NOMO-1 (cell line): ENCODE measurements around the gene CDC37L1.
"Not testable (repeated sequence)": the region's sequence is repeated elsewhere in the genome, so short reads cannot be mapped to it uniquely, and the experiment has no call there.

Experiments used
- DNase-seq, 2 experiments: peaks; one replicate each; lab custom pipeline; 2025; ENCODE audit not compliant: unreplicated experiment in 2 of 2; lab: John Stamatoyannopoulos, UW

Gene CDC37L1

GRCh38 chr9:4746278-4747030, 67.1 kb downstream of the CDC37L1 start:
- DNase-seq: no peak

DNA sequence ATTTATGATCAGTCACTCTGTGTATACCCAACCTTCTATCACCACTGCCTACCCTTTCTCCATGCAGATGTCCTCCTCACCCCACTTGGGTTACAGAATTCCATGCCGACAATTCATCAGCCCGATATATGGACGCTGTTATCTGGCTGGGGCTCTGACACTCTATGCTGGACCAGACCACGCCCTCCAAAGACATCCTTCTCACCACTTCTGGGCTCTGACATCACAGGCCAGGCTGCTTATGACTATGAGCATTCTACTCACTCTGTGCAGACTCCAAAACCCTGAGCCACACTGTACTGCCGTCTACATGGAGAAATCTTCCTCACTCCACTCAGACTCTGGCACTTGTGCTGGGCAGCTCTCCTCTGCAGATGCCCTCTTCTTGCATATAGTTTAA, 69.2 kb downstream of the CDC37L1 start:
- DNase-seq: no peak

DNA sequence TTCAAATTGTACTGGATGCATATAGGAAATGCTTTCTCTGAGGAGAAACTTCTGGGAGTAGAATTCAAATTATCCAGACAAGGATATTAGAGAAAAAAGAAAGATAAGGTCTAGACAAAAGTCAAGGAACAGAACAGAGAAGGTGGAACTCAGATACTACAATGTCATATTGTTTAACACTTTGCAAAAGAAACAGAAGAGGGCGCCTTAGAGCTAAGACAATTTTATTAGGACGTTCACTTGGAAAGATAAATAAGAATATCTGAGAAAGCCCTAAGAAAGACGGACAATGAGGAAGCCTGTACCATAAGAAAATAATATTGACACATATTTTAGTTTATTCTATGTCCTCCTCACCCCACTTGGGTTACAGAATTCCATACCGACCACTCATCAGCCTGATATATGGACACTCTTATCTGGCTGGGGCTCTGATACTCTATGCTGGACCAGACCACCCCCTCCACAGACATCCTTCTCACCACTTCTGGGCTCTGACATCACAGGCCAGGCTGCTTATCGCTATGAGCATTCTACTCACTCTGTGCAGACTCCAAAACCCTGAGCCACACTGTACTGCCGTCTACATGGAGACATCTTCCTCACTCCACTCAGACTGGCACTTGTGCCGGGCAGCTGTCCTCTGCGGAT, 70.8 kb downstream of the CDC37L1 start:
- DNase-seq: peak in 1 of 2 experiments; percentile 15

- DNase-seq: not testable (repeated sequence)
Observed at GRCh38 chr9:4754530-4754929, 75.2 kb downstream of the CDC37L1 start.

- DNase-seq: no peak
Observed at GRCh38 chr9:4755026-4755609, 75.7 kb downstream of the CDC37L1 start.

DNA sequence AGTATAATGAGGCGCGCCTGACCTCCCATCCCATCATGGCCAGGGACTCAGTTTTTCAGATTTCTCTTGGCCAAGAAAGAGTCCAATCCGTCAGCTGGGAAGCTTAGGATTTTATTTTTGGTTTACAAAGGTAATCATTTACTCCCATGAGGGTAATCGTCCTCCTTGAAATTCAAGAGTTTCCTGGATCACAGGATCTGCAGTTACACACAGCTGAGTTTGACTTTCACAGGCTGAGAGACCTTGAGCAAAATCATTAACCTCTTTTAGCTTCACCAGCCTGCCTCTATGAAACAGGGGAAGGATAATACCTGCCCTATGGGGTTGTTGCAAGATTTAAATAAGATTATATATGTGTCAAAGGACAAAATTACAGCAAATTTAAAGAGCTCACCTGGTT, 77.1 kb downstream of the CDC37L1 start:
- DNase-seq: no peak
